Endodermal cell (in vitro differentiated cells): Measurements from ENCODE around the gene PGGT1B. TPM values are rescaled to one million over a fixed set of nuclear protein-coding genes. Genes with fewer than 3 reads are reported as not detected.

ENCODE experiments used
- DNase-seq: peaks from one replicate; pipeline ENCODE4 v3.0.0-alpha.2; 2017
- H3K27ac ChIP-seq: 2 replicates; pipeline ENCODE4 v1.5.1; 2013; ENCODE audit warnings: mild to moderate bottlenecking, low read depth, low read length, moderate library complexity
- H3K27me3 ChIP-seq: 2 replicates; pipeline ENCODE4 v1.6.1; 2013; ENCODE audit warnings: mild to moderate bottlenecking, low read length, moderate library complexity; ENCODE audit not compliant: insufficient read depth, control insufficient read depth, poor library complexity, severe bottlenecking
- H3K36me3 ChIP-seq: 2 replicates; pipeline ENCODE4 v1.7.0; 2013; ENCODE audit warnings: mild to moderate bottlenecking, low read length, moderate library complexity; ENCODE audit not compliant: control insufficient read depth, insufficient read depth
- H3K4me1 ChIP-seq: one replicate; pipeline ENCODE4 v1.7.0; 2013; ENCODE audit warnings: low read length; ENCODE audit not compliant: control insufficient read depth, insufficient read depth
- H3K4me3 ChIP-seq: 2 replicates; pipeline ENCODE4 v1.5.1; 2013; ENCODE audit warnings: mild to moderate bottlenecking, low read length, moderate library complexity
- H3K9ac ChIP-seq: 2 replicates; pipeline ENCODE4 v1.6.1; 2013; ENCODE audit warnings: mild to moderate bottlenecking, low read length, moderate library complexity; ENCODE audit not compliant: poor library complexity, severe bottlenecking; ENCODE audit errors: extremely low read depth
- H3K9me3 ChIP-seq: 2 replicates; pipeline ENCODE4 v1.6.1; 2013; ENCODE audit warnings: mild to moderate bottlenecking, low read length, moderate library complexity; ENCODE audit not compliant: control insufficient read depth
- H3K27ac Mint-ChIP-seq: 2 replicates; pipeline ENCODE4 v1.8.0; 2020; ENCODE audit warnings: mixed read lengths
- H3K27me3 Mint-ChIP-seq: 2 replicates; pipeline ENCODE4 v1.8.0; 2021; ENCODE audit warnings: mild to moderate bottlenecking, mixed read lengths; ENCODE audit not compliant: insufficient read depth
- H3K36me3 Mint-ChIP-seq: 2 replicates; pipeline ENCODE4 v1.8.0; 2020; ENCODE audit warnings: low read depth, mixed read lengths
- H3K4me1 Mint-ChIP-seq: 2 replicates; pipeline ENCODE4 v1.8.0; 2020; ENCODE audit warnings: mixed read lengths
- H3K4me3 Mint-ChIP-seq: 2 replicates; pipeline ENCODE4 v1.8.0; 2020; ENCODE audit warnings: mild to moderate bottlenecking, moderate library complexity, mixed read lengths
- H3K9me3 Mint-ChIP-seq: 2 replicates; pipeline ENCODE4 v1.8.0; 2020; ENCODE audit warnings: mild to moderate bottlenecking, mixed read lengths
- CTCF ChIP-seq: fragments of 200-600 bp; sonication (generic); conservative IDR thresholded peaks from 2 replicates; pipeline ENCODE4 v1.5.0; 2021; ENCODE audit warnings: antibody characterized with exemption, mild to moderate bottlenecking
- WGBS, 2 experiments: methylation state at CpG; one replicate each; pipeline versions ENCODE4 v1.1.5 to v1.1.7; 2013; ENCODE audit warnings: missing lambda C conversion rate in 2 of 2, mixed read lengths in 1 of 2; ENCODE audit not compliant: insufficient coverage in 1 of 2, insufficient read length in 1 of 2; 5-methylcytosine and 5-hydroxymethylcytosine counted together
- total RNA-seq, 2 donors: library from RNA; stranded (reverse); fragmentation: NEBNext Ultra II Directional in 1 of 2; extraction: Animal tissue kit (Norgen Biotek cat#: 25700) in 1 of 2; gene quantifications; 2 replicates in 1 of 2; 3 replicates in 1 of 2; pipeline ENCODE4 v1.2.1, GENCODE V29; 2021

The PGGT1B gene
- total RNA-seq, 2 donors from 2014 or later: 43.7 to 44.9 TPM

GRCh38 chr5:115264786-115265185 is 2.1 kb upstream of the PGGT1B start:
- no peaks in the 10 kb centered on the region for H3K27me3 Mint-ChIP-seq
- H3K27me3 ChIP-seq: no peaks in the 10 kb centered on the region

DNA sequence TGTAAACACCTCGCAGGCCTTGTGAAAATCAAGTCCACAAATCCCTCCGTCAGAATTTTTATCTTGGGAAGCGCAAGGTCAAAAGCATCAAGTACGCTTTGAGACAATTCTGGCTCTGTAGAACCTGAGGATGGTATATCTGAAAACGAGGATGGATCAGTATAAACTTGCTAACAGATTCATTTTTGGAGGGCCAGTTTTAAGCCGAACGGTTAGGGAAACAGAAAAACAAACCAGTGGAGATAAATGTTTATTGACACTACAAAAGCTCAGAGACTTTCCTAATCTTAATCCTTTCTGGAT is 352 bp upstream of the PGGT1B start:
- Mint-ChIP-seq H3K36me3 (peaks cover 10% of the 10 kb centered on the region), H3K27ac (peak overlapping the region; percentile 88), H3K4me1 (peaks cover 12% of the 10 kb centered on the region), H3K27me3 (no peaks in the 10 kb centered on the region), H3K9me3 (no peaks in the 10 kb centered on the region), H3K4me3 (peak overlapping the region; percentile 75)
- H3K27me3 ChIP-seq: no peaks in the 10 kb centered on the region
- TF ChIP-seq CTCF: no peak
- WGBS, 2 experiments: 28 to 42% methylated on average over 7 of the region's 7 CpGs
- H3K4me3 ChIP-seq: peak overlapping the region; percentile 92
- H3K4me1 ChIP-seq: no peaks in the 10 kb centered on the region
- H3K9me3 ChIP-seq: no peaks in the 10 kb centered on the region
- peak overlapping the region; percentile 82 for H3K9ac ChIP-seq
- H3K27ac ChIP-seq: peak overlapping the region; percentile 55
- H3K36me3 ChIP-seq: no peaks in the 10 kb centered on the region
- no peak for DNase-seq

More at GRCh38 chr5:115264786-115265185, 2.1 kb upstream of the PGGT1B start:
- no peaks in the 10 kb centered on the region for H3K9me3 Mint-ChIP-seq
- peaks cover 12% of the 10 kb centered on the region for H3K4me1 Mint-ChIP-seq
- Histone ChIP-seq H3K9me3 (no peaks in the 10 kb centered on the region), H3K9ac (no peak overlapping the region), H3K27ac (no peak overlapping the region), H3K4me1 (no peaks in the 10 kb centered on the region), H3K4me3 (no peak overlapping the region), H3K36me3 (no peaks in the 10 kb centered on the region)
- H3K36me3 Mint-ChIP-seq: peaks cover 10% of the 10 kb centered on the region
- no peak for TF ChIP-seq CTCF
- no peak overlapping the region for H3K4me3 Mint-ChIP-seq
- WGBS, 2 experiments: 93 to 95% methylated on average over 3 to 13 of the region's 13 CpGs
- no peak overlapping the region for H3K27ac Mint-ChIP-seq
- DNase-seq: no peak

DNA sequence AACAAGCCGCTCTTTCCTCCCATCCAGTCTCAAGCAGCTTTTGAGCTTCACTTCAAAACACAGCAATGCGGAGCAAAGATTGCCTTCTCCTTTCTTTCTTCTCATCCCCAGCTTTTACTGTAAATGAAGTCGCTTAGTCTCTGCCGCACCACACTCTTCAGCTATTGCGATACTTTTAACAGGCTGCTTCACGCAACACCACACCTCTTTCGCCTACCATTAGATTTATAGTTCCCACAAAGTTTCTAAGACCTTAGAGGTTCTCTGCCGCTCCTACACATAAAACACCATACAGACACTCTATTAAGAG is 711 bp downstream of the PGGT1B start:
- no peak for TF ChIP-seq CTCF
- Histone ChIP-seq H3K4me3 (peak overlapping the region; percentile 92), H3K36me3 (no peaks in the 10 kb centered on the region), H3K27me3 (no peaks in the 10 kb centered on the region), H3K4me1 (no peaks in the 10 kb centered on the region), H3K9ac (peak overlapping the region; percentile 82), H3K9me3 (no peaks in the 10 kb centered on the region), H3K27ac (no peak overlapping the region)
- H3K36me3 Mint-ChIP-seq: peaks cover 9% of the 10 kb centered on the region
- H3K27me3 Mint-ChIP-seq: no peaks in the 10 kb centered on the region
- WGBS, 2 experiments: 6 to 11% methylated on average over 5 to 8 of the region's 8 CpGs
- peak overlapping the region; percentile 88 for H3K27ac Mint-ChIP-seq
- H3K9me3 Mint-ChIP-seq: no peaks in the 10 kb centered on the region
- H3K4me3 Mint-ChIP-seq: peak overlapping the region; percentile 75
- peak; percentile 47 for DNase-seq
- H3K4me1 Mint-ChIP-seq: peaks cover 12% of the 10 kb centered on the region
